GM21717 (cell line): Measurements from ENCODE around the gene BCLAF1.

Experiments used
- ATAC-seq: cut with Tn5 transposase; IDR thresholded peaks from one replicate; pipeline ENCODE4 v1.9.1; 2021; ENCODE audit warnings: mild to moderate bottlenecking, moderate library complexity; ENCODE audit not compliant: unreplicated experiment

Gene BCLAF1

GRCh38 chr6:136209496-136209895, 80.2 kb downstream of the BCLAF1 start:
- no peak for ATAC-seq

GRCh38 chr6:136208783-136209182, 80.9 kb downstream of the BCLAF1 start:
- no peak for ATAC-seq
